GM23338 (cell line): ENCODE measurements around the gene ARSI. TPM values are rescaled to one million over a fixed set of nuclear protein-coding genes. Genes with fewer than 3 reads are reported as not detected.

ENCODE experiments used
- ATAC-seq: fragments of 200-7000 bp; cut with Tn5 transposase; 3 replicates; pipeline ENCODE4 v1.9.1; 2020
- DNase-seq: peaks from one replicate; pipeline ENCODE4 v3.0.0-alpha.2; 2015; ENCODE audit warnings: low spot score
- H2AFZ ChIP-seq: fragments of 200-600 bp; sonication (generic); 2 replicates; pipeline ENCODE4 v1.8.0; 2016; ENCODE audit warnings: antibody characterized with exemption, mild to moderate bottlenecking, moderate library complexity
- H3F3A ChIP-seq: fragments of 200-600 bp; sonication (generic); replicated peaks from 2 replicates; pipeline ENCODE4 v1.8.0; 2017; ENCODE audit warnings: antibody characterized with exemption, mixed run types, low read depth
- H3K27ac ChIP-seq: fragments of 200-600 bp; sonication (generic); 2 replicates; pipeline ENCODE4 v1.6.1; 2016; ENCODE audit warnings: low read depth
- H3K27me3 ChIP-seq: fragments of 200-600 bp; sonication (generic); 2 replicates; pipeline ENCODE4 v1.8.0; 2016; ENCODE audit warnings: mild to moderate bottlenecking, mixed run types, moderate library complexity; ENCODE audit not compliant: insufficient read depth
- H3K36me3 ChIP-seq: fragments of 200-600 bp; sonication (generic); 2 replicates; pipeline ENCODE4 v1.8.0; 2016; ENCODE audit warnings: mild to moderate bottlenecking; ENCODE audit not compliant: insufficient read depth
- H3K4me1 ChIP-seq: fragments of 200-600 bp; sonication (generic); 2 replicates; pipeline ENCODE4 v1.8.0; 2016; ENCODE audit warnings: mild to moderate bottlenecking, moderate library complexity; ENCODE audit not compliant: insufficient read depth
- H3K4me2 ChIP-seq: fragments of 200-600 bp; sonication (generic); 2 replicates; pipeline ENCODE4 v1.7.1; 2017; ENCODE audit warnings: mixed run types
- H3K4me3 ChIP-seq: fragments of 200-600 bp; sonication (generic); 2 replicates; pipeline ENCODE4 v1.6.1; 2016; ENCODE audit warnings: mixed run types
- H3K79me2 ChIP-seq: fragments of 200-600 bp; sonication (generic); replicated peaks from 2 replicates; pipeline ENCODE4 v1.8.0; 2017; ENCODE audit warnings: mild to moderate bottlenecking; ENCODE audit not compliant: insufficient read depth
- H3K9me2 ChIP-seq: fragments of 200-600 bp; sonication (generic); 2 replicates; pipeline ENCODE4 v1.8.0; 2017; ENCODE audit not compliant: insufficient read depth
- H4K20me1 ChIP-seq: fragments of 200-600 bp; sonication (generic); replicated peaks from 2 replicates; pipeline ENCODE4 v1.8.0; 2017; ENCODE audit warnings: mild to moderate bottlenecking; ENCODE audit not compliant: insufficient read depth
- H3K27ac Mint-ChIP-seq: 2 replicates; pipeline ENCODE4 v1.8.0; 2020; ENCODE audit warnings: inconsistent platforms, mild to moderate bottlenecking, moderate library complexity, mixed read lengths
- H3K27me3 Mint-ChIP-seq: 3 replicates; pipeline ENCODE4 v1.8.0; 2022; ENCODE audit warnings: low read depth, mild to moderate bottlenecking, moderate library complexity, mixed read lengths, inconsistent platforms; ENCODE audit not compliant: insufficient read depth, poor library complexity
- H3K36me3 Mint-ChIP-seq: 3 replicates; pipeline ENCODE4 v1.8.0; 2021; ENCODE audit warnings: low read depth, mild to moderate bottlenecking, inconsistent platforms, moderate library complexity, mixed read lengths
- H3K4me1 Mint-ChIP-seq: 3 replicates; pipeline ENCODE4 v1.8.0; 2020; ENCODE audit warnings: mild to moderate bottlenecking, inconsistent platforms, mixed read lengths
- H3K4me3 Mint-ChIP-seq: 3 replicates; pipeline ENCODE4 v1.8.0; 2021; ENCODE audit warnings: moderate library complexity, mild to moderate bottlenecking, inconsistent platforms, mixed read lengths
- H3K9me3 Mint-ChIP-seq: 3 replicates; pipeline ENCODE4 v1.8.0; 2020; ENCODE audit warnings: moderate library complexity, mild to moderate bottlenecking, inconsistent platforms, mixed read lengths
- CREB1 ChIP-seq: fragments of 250-450 bp; sonication (Bioruptor Pico); IDR thresholded peaks from 2 replicates; pipeline ENCODE4 v1.5.0; 2020; ENCODE audit warnings: low read depth, mild to moderate bottlenecking, moderate library complexity
- EZH2phosphoT487 ChIP-seq: fragments of 200-600 bp; sonication (generic); IDR thresholded peaks from one replicate; pipeline ENCODE4 v1.8.1; 2018; ENCODE audit warnings: antibody characterized with exemption; ENCODE audit not compliant: unreplicated experiment
- JUNB ChIP-seq: IDR thresholded peaks from one replicate; pipeline ENCODE4 v1.6.1; 2016; ENCODE audit warnings: antibody characterized with exemption; ENCODE audit not compliant: unreplicated experiment
- polyA plus RNA-seq: library from polyadenylated mRNA; unstranded; fragments of >200 nt; fragmentation: Nextera tagmentation; extraction: Ambion mirVana; gene quantifications from 2 replicates; pipeline ENCODE4 v1.2.1, GENCODE V29; 2016
- total RNA-seq: library from RNA; depleted of rRNA; stranded (reverse); fragments of >200 nt; shearing (Covaris generic); gene quantifications from 2 replicates; pipeline ENCODE4 v1.2.3, GENCODE V29; 2014
- TF ChIP-seq, protein P1 (sequence below): fragments of 250-450 bp; sonication (Bioruptor Pico); IDR thresholded peaks from 2 replicates; pipeline ENCODE4 v1.5.0; 2020; ENCODE audit warnings: mild to moderate bottlenecking, moderate library complexity
- TF ChIP-seq, protein P2 (sequence below): IDR thresholded peaks from one replicate; pipeline ENCODE4 v1.6.1; 2018; ENCODE audit warnings: antibody characterized with exemption; ENCODE audit not compliant: unreplicated experiment
- TF ChIP-seq, protein P3 (sequence below): IDR thresholded peaks from 2 replicates; pipeline ENCODE4 v1.6.1; 2016; ENCODE audit warnings: antibody characterized with exemption

ARSI gene
- total and polyA plus RNA-seq, 2 experiments from 2014 or later = 0.99 to 6.9 TPM

- TF ChIP-seq, protein P1, sequence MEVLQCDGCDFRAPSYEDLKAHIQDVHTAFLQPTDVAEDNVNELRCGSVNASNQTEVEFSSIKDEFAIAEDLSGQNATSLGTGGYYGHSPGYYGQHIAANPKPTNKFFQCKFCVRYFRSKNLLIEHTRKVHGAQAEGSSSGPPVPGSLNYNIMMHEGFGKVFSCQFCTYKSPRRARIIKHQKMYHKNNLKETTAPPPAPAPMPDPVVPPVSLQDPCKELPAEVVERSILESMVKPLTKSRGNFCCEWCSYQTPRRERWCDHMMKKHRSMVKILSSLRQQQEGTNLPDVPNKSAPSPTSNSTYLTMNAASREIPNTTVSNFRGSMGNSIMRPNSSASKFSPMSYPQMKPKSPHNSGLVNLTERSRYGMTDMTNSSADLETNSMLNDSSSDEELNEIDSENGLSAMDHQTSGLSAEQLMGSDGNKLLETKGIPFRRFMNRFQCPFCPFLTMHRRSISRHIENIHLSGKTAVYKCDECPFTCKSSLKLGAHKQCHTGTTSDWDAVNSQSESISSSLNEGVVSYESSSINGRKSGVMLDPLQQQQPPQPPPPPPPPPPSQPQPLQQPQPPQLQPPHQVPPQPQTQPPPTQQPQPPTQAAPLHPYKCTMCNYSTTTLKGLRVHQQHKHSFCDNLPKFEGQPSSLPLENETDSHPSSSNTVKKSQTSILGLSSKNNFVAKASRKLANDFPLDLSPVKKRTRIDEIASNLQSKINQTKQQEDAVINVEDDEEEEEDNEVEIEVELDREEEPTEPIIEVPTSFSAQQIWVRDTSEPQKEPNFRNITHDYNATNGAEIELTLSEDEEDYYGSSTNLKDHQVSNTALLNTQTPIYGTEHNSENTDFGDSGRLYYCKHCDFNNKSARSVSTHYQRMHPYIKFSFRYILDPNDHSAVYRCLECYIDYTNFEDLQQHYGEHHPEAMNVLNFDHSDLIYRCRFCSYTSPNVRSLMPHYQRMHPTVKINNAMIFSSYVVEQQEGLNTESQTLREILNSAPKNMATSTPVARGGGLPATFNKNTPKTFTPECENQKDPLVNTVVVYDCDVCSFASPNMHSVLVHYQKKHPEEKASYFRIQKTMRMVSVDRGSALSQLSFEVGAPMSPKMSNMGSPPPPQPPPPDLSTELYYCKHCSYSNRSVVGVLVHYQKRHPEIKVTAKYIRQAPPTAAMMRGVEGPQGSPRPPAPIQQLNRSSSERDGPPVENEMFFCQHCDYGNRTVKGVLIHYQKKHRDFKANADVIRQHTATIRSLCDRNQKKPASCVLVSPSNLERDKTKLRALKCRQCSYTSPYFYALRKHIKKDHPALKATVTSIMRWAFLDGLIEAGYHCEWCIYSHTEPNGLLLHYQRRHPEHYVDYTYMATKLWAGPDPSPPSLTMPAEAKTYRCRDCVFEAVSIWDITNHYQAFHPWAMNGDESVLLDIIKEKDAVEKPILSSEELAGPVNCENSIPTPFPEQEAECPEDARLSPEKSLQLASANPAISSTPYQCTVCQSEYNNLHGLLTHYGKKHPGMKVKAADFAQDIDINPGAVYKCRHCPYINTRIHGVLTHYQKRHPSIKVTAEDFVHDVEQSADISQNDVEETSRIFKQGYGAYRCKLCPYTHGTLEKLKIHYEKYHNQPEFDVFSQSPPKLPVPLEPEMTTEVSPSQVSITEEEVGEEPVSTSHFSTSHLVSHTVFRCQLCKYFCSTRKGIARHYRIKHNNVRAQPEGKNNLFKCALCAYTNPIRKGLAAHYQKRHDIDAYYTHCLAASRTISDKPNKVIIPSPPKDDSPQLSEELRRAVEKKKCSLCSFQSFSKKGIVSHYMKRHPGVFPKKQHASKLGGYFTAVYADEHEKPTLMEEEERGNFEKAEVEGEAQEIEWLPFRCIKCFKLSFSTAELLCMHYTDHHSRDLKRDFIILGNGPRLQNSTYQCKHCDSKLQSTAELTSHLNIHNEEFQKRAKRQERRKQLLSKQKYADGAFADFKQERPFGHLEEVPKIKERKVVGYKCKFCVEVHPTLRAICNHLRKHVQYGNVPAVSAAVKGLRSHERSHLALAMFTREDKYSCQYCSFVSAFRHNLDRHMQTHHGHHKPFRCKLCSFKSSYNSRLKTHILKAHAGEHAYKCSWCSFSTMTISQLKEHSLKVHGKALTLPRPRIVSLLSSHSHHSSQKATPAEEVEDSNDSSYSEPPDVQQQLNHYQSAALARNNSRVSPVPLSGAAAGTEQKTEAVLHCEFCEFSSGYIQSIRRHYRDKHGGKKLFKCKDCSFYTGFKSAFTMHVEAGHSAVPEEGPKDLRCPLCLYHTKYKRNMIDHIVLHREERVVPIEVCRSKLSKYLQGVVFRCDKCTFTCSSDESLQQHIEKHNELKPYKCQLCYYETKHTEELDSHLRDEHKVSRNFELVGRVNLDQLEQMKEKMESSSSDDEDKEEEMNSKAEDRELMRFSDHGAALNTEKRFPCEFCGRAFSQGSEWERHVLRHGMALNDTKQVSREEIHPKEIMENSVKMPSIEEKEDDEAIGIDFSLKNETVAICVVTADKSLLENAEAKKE (CRISPR knock-in tag) = no peak
- no peak for TF ChIP-seq CREB1 (CRISPR knock-in tag)
- TF ChIP-seq JUNB = no peak
Observed at GRCh38 chr5:150265870-150266383, 36.8 kb downstream of the ARSI start (continued).

- H3K4me3 ChIP-seq = no peak overlapping the region
- H3K9me2 ChIP-seq = no peaks in the 10 kb centered on the region
- Mint-ChIP-seq H3K4me3 (no peak overlapping the region; the same call in 2 of the 3 replicates), H3K27me3 (peaks cover 21% of the 10 kb centered on the region), H3K4me1 (peaks cover 17% of the 10 kb centered on the region), H3K36me3 (no peaks in the 10 kb centered on the region), H3K27ac (0 out of 2 replicates have a peak overlapping the region, but pooled peaks have one; percentile 55), H3K9me3 (no peaks in the 10 kb centered on the region; the same call in 2 of the 3 replicates)
- H2AFZ ChIP-seq = peak overlapping the region; percentile 80; the same call in 1 of the 2 replicates
- H4K20me1 ChIP-seq = no peaks in the 10 kb centered on the region
- DNase-seq (no peak), ATAC-seq (peak; percentile 13)
- H3K27ac ChIP-seq = no peak overlapping the region
- no peaks in the 10 kb centered on the region for H3K36me3 ChIP-seq
- H3K27me3 ChIP-seq = no peaks in the 10 kb centered on the region
- no peaks in the 10 kb centered on the region for H3F3A ChIP-seq
- no peak overlapping the region for H3K4me2 ChIP-seq
- no peaks in the 10 kb centered on the region; the same call in 1 of the 2 replicates for H3K4me1 ChIP-seq
- no peaks in the 10 kb centered on the region for H3K79me2 ChIP-seq
- TF ChIP-seq, protein P2, sequence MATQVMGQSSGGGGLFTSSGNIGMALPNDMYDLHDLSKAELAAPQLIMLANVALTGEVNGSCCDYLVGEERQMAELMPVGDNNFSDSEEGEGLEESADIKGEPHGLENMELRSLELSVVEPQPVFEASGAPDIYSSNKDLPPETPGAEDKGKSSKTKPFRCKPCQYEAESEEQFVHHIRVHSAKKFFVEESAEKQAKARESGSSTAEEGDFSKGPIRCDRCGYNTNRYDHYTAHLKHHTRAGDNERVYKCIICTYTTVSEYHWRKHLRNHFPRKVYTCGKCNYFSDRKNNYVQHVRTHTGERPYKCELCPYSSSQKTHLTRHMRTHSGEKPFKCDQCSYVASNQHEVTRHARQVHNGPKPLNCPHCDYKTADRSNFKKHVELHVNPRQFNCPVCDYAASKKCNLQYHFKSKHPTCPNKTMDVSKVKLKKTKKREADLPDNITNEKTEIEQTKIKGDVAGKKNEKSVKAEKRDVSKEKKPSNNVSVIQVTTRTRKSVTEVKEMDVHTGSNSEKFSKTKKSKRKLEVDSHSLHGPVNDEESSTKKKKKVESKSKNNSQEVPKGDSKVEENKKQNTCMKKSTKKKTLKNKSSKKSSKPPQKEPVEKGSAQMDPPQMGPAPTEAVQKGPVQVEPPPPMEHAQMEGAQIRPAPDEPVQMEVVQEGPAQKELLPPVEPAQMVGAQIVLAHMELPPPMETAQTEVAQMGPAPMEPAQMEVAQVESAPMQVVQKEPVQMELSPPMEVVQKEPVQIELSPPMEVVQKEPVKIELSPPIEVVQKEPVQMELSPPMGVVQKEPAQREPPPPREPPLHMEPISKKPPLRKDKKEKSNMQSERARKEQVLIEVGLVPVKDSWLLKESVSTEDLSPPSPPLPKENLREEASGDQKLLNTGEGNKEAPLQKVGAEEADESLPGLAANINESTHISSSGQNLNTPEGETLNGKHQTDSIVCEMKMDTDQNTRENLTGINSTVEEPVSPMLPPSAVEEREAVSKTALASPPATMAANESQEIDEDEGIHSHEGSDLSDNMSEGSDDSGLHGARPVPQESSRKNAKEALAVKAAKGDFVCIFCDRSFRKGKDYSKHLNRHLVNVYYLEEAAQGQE = no peak
- TF ChIP-seq, protein P3, sequence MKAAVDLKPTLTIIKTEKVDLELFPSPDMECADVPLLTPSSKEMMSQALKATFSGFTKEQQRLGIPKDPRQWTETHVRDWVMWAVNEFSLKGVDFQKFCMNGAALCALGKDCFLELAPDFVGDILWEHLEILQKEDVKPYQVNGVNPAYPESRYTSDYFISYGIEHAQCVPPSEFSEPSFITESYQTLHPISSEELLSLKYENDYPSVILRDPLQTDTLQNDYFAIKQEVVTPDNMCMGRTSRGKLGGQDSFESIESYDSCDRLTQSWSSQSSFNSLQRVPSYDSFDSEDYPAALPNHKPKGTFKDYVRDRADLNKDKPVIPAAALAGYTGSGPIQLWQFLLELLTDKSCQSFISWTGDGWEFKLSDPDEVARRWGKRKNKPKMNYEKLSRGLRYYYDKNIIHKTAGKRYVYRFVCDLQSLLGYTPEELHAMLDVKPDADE = no peak
- TF ChIP-seq EZH2phosphoT487 = no peak
Observed at GRCh38 chr5:150264667-150265603, 37.8 kb downstream of the ARSI start.
